Stomach (tissue), 4 donors: Measurements from ENCODE around the gene B3GLCT.

Experiments used
- CTCF ChIP-seq, 7 experiments: fragments of 450-650 bp in 4 of 7; fragments of 200-600 bp in 3 of 7; sonication (generic) in 3 of 7; IDR thresholded peaks; one replicate each; pipeline ENCODE4 v1.5.1; 2016 to 2019; ENCODE audit warnings: antibody characterized with exemption in 7 of 7, control low read depth in 2 of 7, mild to moderate bottlenecking in 1 of 7
- POLR2A ChIP-seq, 4 donors: fragments of 450-650 bp; IDR thresholded peaks; one replicate each; pipeline ENCODE4 v1.6.1; 2016; ENCODE audit warnings: antibody characterized with exemption in 4 of 4, control low read depth in 2 of 4, mild to moderate bottlenecking in 1 of 4, moderate library complexity in 1 of 4

GRCh38 chr13:31361673-31362072, 161.9 kb downstream of the B3GLCT start:
- TF ChIP-seq CTCF (IDR thresholded peaks at IDR 0.05) (no peak), POLR2A (IDR thresholded peaks at IDR 0.05) (no peak)
